Dendritic cell treated with granulocyte-macrophage colony-stimulating factor and Interleukin-4, amounts not matched to agents 40 ng/mL and 50 ng/mL, for 4 days (primary cell): ENCODE results near the gene SMPD3.

Experiments
- H3K27ac Mint-ChIP-seq: one replicate; pipeline ENCODE4 v1.8.0; 2022; ENCODE audit warnings: mild to moderate bottlenecking, mixed read lengths
- H3K27me3 Mint-ChIP-seq: one replicate; pipeline ENCODE4 v1.8.0; 2022; ENCODE audit warnings: mild to moderate bottlenecking, mixed read lengths
- H3K36me3 Mint-ChIP-seq: one replicate; pipeline ENCODE4 v1.8.0; 2022; ENCODE audit warnings: low read depth, mixed read lengths
- H3K4me1 Mint-ChIP-seq: one replicate; pipeline ENCODE4 v1.8.0; 2022; ENCODE audit warnings: low read depth, mixed read lengths
- H3K4me3 Mint-ChIP-seq: one replicate; pipeline ENCODE4 v1.8.0; 2022; ENCODE audit warnings: mild to moderate bottlenecking, moderate library complexity, mixed read lengths
- H3K9me3 Mint-ChIP-seq: one replicate; pipeline ENCODE4 v1.8.0; 2022; ENCODE audit warnings: mixed read lengths
- intact Hi-C: fragments of 100-400 bp; cut with micrococcal nuclease; formaldehyde crosslinking; loops from one replicate; pipeline ENCODE4 v1.15.0; 2022

The SMPD3 gene

GRCh38 chr16:68400083-68400923 is 48.0 kb downstream of the SMPD3 start:
- H3K36me3 Mint-ChIP-seq = no peaks in the 10 kb centered on the region
- intact Hi-C loops = no loop called here
- peaks cover 4% of the 10 kb centered on the region for H3K27me3 Mint-ChIP-seq
- H3K9me3 Mint-ChIP-seq = no peaks in the 10 kb centered on the region
- H3K27ac Mint-ChIP-seq = no peak overlapping the region
- no peaks in the 10 kb centered on the region for H3K4me1 Mint-ChIP-seq
- H3K4me3 Mint-ChIP-seq = no peak overlapping the region

GRCh38 chr16:68399456-68399855 is 48.9 kb downstream of the SMPD3 start:
- Mint-ChIP-seq H3K9me3 (no peaks in the 10 kb centered on the region), H3K4me1 (no peaks in the 10 kb centered on the region), H3K27me3 (peaks cover 4% of the 10 kb centered on the region), H3K27ac (no peak overlapping the region), H3K4me3 (no peak overlapping the region), H3K36me3 (no peaks in the 10 kb centered on the region)
- intact Hi-C loops = no loop called here

GRCh38 chr16:68397710-68398201 is 50.6 kb downstream of the SMPD3 start:
- intact Hi-C loops = no loop called here
- Mint-ChIP-seq H3K27ac (no peak overlapping the region), H3K36me3 (no peaks in the 10 kb centered on the region), H3K27me3 (peaks cover 4% of the 10 kb centered on the region), H3K4me1 (no peaks in the 10 kb centered on the region), H3K9me3 (no peaks in the 10 kb centered on the region), H3K4me3 (no peak overlapping the region)

- Mint-ChIP-seq H3K36me3 (no peaks in the 10 kb centered on the region), H3K27me3 (peaks cover 4% of the 10 kb centered on the region), H3K4me1 (no peaks in the 10 kb centered on the region), H3K9me3 (no peaks in the 10 kb centered on the region), H3K4me3 (no peak overlapping the region), H3K27ac (no peak overlapping the region)
- intact Hi-C loops = no loop called here
Measured at GRCh38 chr16:68396481-68396880, 51.8 kb downstream of the SMPD3 start.

- intact Hi-C loops = no loop called here
Measured at GRCh38 chr16:68395815-68396214, 52.5 kb downstream of the SMPD3 start.

GRCh38 chr16:68395167-68395786 is 53.0 kb downstream of the SMPD3 start:
- H3K36me3 Mint-ChIP-seq = no peaks in the 10 kb centered on the region
- intact Hi-C loops = no loop called here
- no peak overlapping the region for H3K4me3 Mint-ChIP-seq
- H3K27me3 Mint-ChIP-seq = peaks cover 4% of the 10 kb centered on the region
- H3K27ac Mint-ChIP-seq = no peak overlapping the region
- no peaks in the 10 kb centered on the region for H3K9me3 Mint-ChIP-seq
- H3K4me1 Mint-ChIP-seq = no peaks in the 10 kb centered on the region

More at GRCh38 chr16:68395815-68396214, 52.5 kb downstream of the SMPD3 start:
- Mint-ChIP-seq H3K9me3 (no peaks in the 10 kb centered on the region), H3K4me1 (no peaks in the 10 kb centered on the region), H3K27ac (no peak overlapping the region), H3K36me3 (no peaks in the 10 kb centered on the region), H3K27me3 (peaks cover 4% of the 10 kb centered on the region), H3K4me3 (no peak overlapping the region)

- H3K27ac Mint-ChIP-seq = no peak overlapping the region
Measured at GRCh38 chr16:68393333-68393732, 55.0 kb downstream of the SMPD3 start.

GRCh38 chr16:68389750-68390371 is 58.4 kb downstream of the SMPD3 start:
- Mint-ChIP-seq H3K27me3 (peaks cover 11% of the 10 kb centered on the region), H3K9me3 (no peaks in the 10 kb centered on the region), H3K4me1 (peaks cover 8% of the 10 kb centered on the region), H3K36me3 (no peaks in the 10 kb centered on the region), H3K4me3 (no peak overlapping the region), H3K27ac (no peak overlapping the region)
- intact Hi-C loops = no loop called here

More at GRCh38 chr16:68393333-68393732, 55.0 kb downstream of the SMPD3 start:
- no peaks in the 10 kb centered on the region for H3K4me1 Mint-ChIP-seq
- no peaks in the 10 kb centered on the region for H3K36me3 Mint-ChIP-seq
- intact Hi-C loops = no loop called here
- H3K9me3 Mint-ChIP-seq = no peaks in the 10 kb centered on the region
- no peak overlapping the region for H3K4me3 Mint-ChIP-seq
- H3K27me3 Mint-ChIP-seq = peaks cover 5% of the 10 kb centered on the region

- no peak overlapping the region for H3K4me3 Mint-ChIP-seq
- no peaks in the 10 kb centered on the region for H3K36me3 Mint-ChIP-seq
- H3K4me1 Mint-ChIP-seq = peaks cover 17% of the 10 kb centered on the region
- no peaks in the 10 kb centered on the region for H3K9me3 Mint-ChIP-seq
- intact Hi-C loops = no loop called here
- H3K27me3 Mint-ChIP-seq = peaks cover 15% of the 10 kb centered on the region
- no peak overlapping the region for H3K27ac Mint-ChIP-seq
Measured at GRCh38 chr16:68389006-68389405, 59.3 kb downstream of the SMPD3 start.

GRCh38 chr16:68388124-68388523 is 60.2 kb downstream of the SMPD3 start:
- no peaks in the 10 kb centered on the region for H3K9me3 Mint-ChIP-seq
- peaks cover 18% of the 10 kb centered on the region for H3K27me3 Mint-ChIP-seq
- intact Hi-C loops = no loop called here
- H3K4me3 Mint-ChIP-seq = no peak overlapping the region
- H3K4me1 Mint-ChIP-seq = peaks cover 23% of the 10 kb centered on the region
- H3K36me3 Mint-ChIP-seq = no peaks in the 10 kb centered on the region
- no peak overlapping the region for H3K27ac Mint-ChIP-seq

GRCh38 chr16:68387301-68387700 is 61.0 kb downstream of the SMPD3 start:
- H3K27me3 Mint-ChIP-seq = peaks cover 22% of the 10 kb centered on the region
- peaks cover 26% of the 10 kb centered on the region for H3K4me1 Mint-ChIP-seq
- intact Hi-C loops = no loop called here
- no peak overlapping the region for H3K4me3 Mint-ChIP-seq
- no peaks in the 10 kb centered on the region for H3K9me3 Mint-ChIP-seq
- H3K36me3 Mint-ChIP-seq = no peaks in the 10 kb centered on the region
- H3K27ac Mint-ChIP-seq = no peak overlapping the region

- Mint-ChIP-seq H3K9me3 (no peaks in the 10 kb centered on the region), H3K4me1 (peaks cover 32% of the 10 kb centered on the region), H3K27me3 (peaks cover 24% of the 10 kb centered on the region), H3K4me3 (no peak overlapping the region), H3K36me3 (no peaks in the 10 kb centered on the region), H3K27ac (no peak overlapping the region)
- intact Hi-C loops = no loop called here
Measured at GRCh38 chr16:68386628-68387027, 61.7 kb downstream of the SMPD3 start.

- Mint-ChIP-seq H3K27me3 (peaks cover 24% of the 10 kb centered on the region), H3K4me1 (peaks cover 32% of the 10 kb centered on the region), H3K36me3 (no peaks in the 10 kb centered on the region), H3K27ac (no peak overlapping the region), H3K4me3 (no peak overlapping the region), H3K9me3 (no peaks in the 10 kb centered on the region)
- intact Hi-C loops = no loop called here
Measured at GRCh38 chr16:68385371-68385770, 62.9 kb downstream of the SMPD3 start.
